PC-3 (cell line): ENCODE measurements around the gene NDUFA13. TPM values are rescaled to one million over a fixed set of nuclear protein-coding genes. Genes with fewer than 3 reads are reported as not detected.

ENCODE experiments used
- ATAC-seq: fragments of 200-7000 bp; cut with Tn5 transposase; 2 replicates; pipeline ENCODE4 v1.9.1; 2020; ENCODE audit warnings: mild to moderate bottlenecking, moderate library complexity
- BruUV-seq: library from RNA; stranded (reverse); fragments of 400-500 nt; replicated peaks from 2 replicates; lab custom pipeline; 2021; lab: Mats Ljungman, UMichigan
- CTCF ChIA-PET: fragments of 300-600 bp; sonication (Branson Sonifier 250); formaldehyde crosslinking; loops from one replicate; lab custom pipeline; 2022; ENCODE audit warnings: antibody characterized with exemption; lab: Charles Lee
- POLR2A ChIA-PET: fragments of 300-600 bp; sonication (Branson Sonifier 250); formaldehyde crosslinking; loops from one replicate; lab custom pipeline; 2022; ENCODE audit warnings: antibody characterized with exemption; ENCODE audit not compliant: unreplicated experiment; lab: Charles Lee
- DNase-seq: peaks from one replicate; pipeline ENCODE4 v3.0.0-alpha.2; 2015
- H2AFZ ChIP-seq: fragments of 300-600 bp; sonication (generic); 2 replicates; pipeline ENCODE4 v1.6.0; 2016; ENCODE audit warnings: antibody characterized with exemption, low read length
- H3F3A ChIP-seq: fragments of 300-600 bp; sonication (generic); one replicate; pipeline ENCODE4 v1.6.0; 2017; ENCODE audit warnings: antibody characterized with exemption, low read length, control low read depth, mild to moderate bottlenecking; ENCODE audit not compliant: unreplicated experiment
- H3K27ac ChIP-seq: fragments of 300-600 bp; sonication (generic); 2 replicates; pipeline ENCODE4 v1.5.1; 2016; ENCODE audit warnings: mild to moderate bottlenecking, low read length
- H3K27me3 ChIP-seq: fragments of 300-600 bp; sonication (generic); 2 replicates; pipeline ENCODE4 v1.6.1; 2016; ENCODE audit warnings: low read length, mixed read lengths
- H3K36me3 ChIP-seq: fragments of 300-600 bp; sonication (generic); 2 replicates; pipeline ENCODE4 v1.6.1; 2016; ENCODE audit warnings: low read depth, mixed run types, low read length, mixed read lengths
- H3K4me1 ChIP-seq: fragments of 300-600 bp; sonication (generic); 2 replicates; pipeline ENCODE4 v1.5.1; 2016; ENCODE audit warnings: low read length; ENCODE audit not compliant: insufficient read depth
- H3K4me2 ChIP-seq: fragments of 300-600 bp; sonication (generic); 2 replicates; pipeline ENCODE4 v1.6.0; 2016; ENCODE audit warnings: low read length
- H3K4me3 ChIP-seq: fragments of 300-600 bp; sonication (generic); 2 replicates; pipeline ENCODE4 v1.5.1; 2016; ENCODE audit warnings: mild to moderate bottlenecking, low read length, mixed read lengths
- H3K79me2 ChIP-seq: fragments of 300-600 bp; sonication (generic); 2 replicates; pipeline ENCODE4 v1.6.1; 2017; ENCODE audit warnings: low read length, mixed read lengths
- H3K9ac ChIP-seq: fragments of 300-600 bp; sonication (generic); 2 replicates; pipeline ENCODE4 v1.6.0; 2016; ENCODE audit warnings: mild to moderate bottlenecking, low read length
- H3K9me2 ChIP-seq: fragments of 300-600 bp; sonication (generic); replicated peaks from 2 replicates; pipeline ENCODE4 v1.6.1; 2016; ENCODE audit warnings: mixed run types, low read length, mixed read lengths
- H3K9me3 ChIP-seq: fragments of 300-600 bp; sonication (generic); 2 replicates; pipeline ENCODE4 v1.6.1; 2016; ENCODE audit warnings: low read length, mixed read lengths
- H4K20me1 ChIP-seq: fragments of 300-600 bp; sonication (generic); 2 replicates; pipeline ENCODE4 v1.6.1; 2016; ENCODE audit warnings: low read length, mixed read lengths
- CTCF ChIP-seq: fragments of 300-600 bp; sonication (generic); conservative IDR thresholded peaks from 2 replicates; pipeline ENCODE4 v1.5.1; 2017; ENCODE audit warnings: antibody characterized with exemption, low read depth, mild to moderate bottlenecking, low read length
- EZH2 ChIP-seq: fragments of 300-600 bp; sonication (generic); IDR thresholded peaks from one replicate; pipeline ENCODE4 v1.6.1; 2017; ENCODE audit warnings: antibody characterized with exemption, mild to moderate bottlenecking, low read length; ENCODE audit not compliant: unreplicated experiment
- EZH2phosphoT487 ChIP-seq: fragments of 300-600 bp; sonication (generic); IDR thresholded peaks from 2 replicates; pipeline ENCODE4 v1.6.1; 2018; ENCODE audit warnings: mild to moderate bottlenecking, antibody characterized with exemption, low read length, borderline replicate concordance
- intact Hi-C: fragments of 100-400 bp; cut with micrococcal nuclease; formaldehyde crosslinking; loops from 2 replicates; pipeline ENCODE4 v1.9.0; 2023
- total RNA-seq: library from RNA; depleted of rRNA; stranded (reverse); fragments of >200 nt; gene quantifications from 2 replicates; pipeline ENCODE4 v1.2.3, GENCODE V29; 2014

NDUFA13 gene
- total RNA-seq, 1 experiment from 2014 or later = 481 TPM

GRCh38 chr19:19543101-19543500 lies 27.1 kb downstream of the NDUFA13 start:
- DNase-seq = no peak
- H3F3A ChIP-seq = no peaks in the 10 kb centered on the region
- no peak overlapping the region for H2AFZ ChIP-seq
- H3K9me2 ChIP-seq = no peaks in the 10 kb centered on the region
- H3K27ac ChIP-seq = no peak overlapping the region
- H3K4me2 ChIP-seq = no peak overlapping the region
- ATAC-seq = no peak
- no peak overlapping the region for H3K9ac ChIP-seq
- H3K4me1 ChIP-seq = peaks cover 9% of the 10 kb centered on the region; the same call in 1 of the 2 replicates
- no peaks in the 10 kb centered on the region for H3K9me3 ChIP-seq
- H4K20me1 ChIP-seq = no peaks in the 10 kb centered on the region
- BruUV-seq = no TSS peak
- H3K36me3 ChIP-seq = no peaks in the 10 kb centered on the region
- no peak overlapping the region for H3K4me3 ChIP-seq
- ChIA-PET POLR2A (no interaction called here), CTCF (interaction anchor here (0.5 kb wide), 1 partner anchor 70 kb away, joined by 5 read pairs; no protein-coding TSS in a partner anchor)
- no peaks in the 10 kb centered on the region for H3K79me2 ChIP-seq
- TF ChIP-seq CTCF (no peak), EZH2phosphoT487 (no peak), EZH2 (no peak)
- H3K27me3 ChIP-seq = no peaks in the 10 kb centered on the region
- intact Hi-C loops = no loop called here

- CTCF ChIA-PET = interaction anchor here (0.5 kb wide), 1 partner anchor 70 kb away, joined by 5 read pairs; no protein-coding TSS in a partner anchor
- ATAC-seq (no peak), DNase-seq (no peak)
- H3K9me3 ChIP-seq = no peaks in the 10 kb centered on the region
- no peak overlapping the region for H3K4me2 ChIP-seq
- no peak overlapping the region for H3K9ac ChIP-seq
- no peak overlapping the region for H2AFZ ChIP-seq
- H3K9me2 ChIP-seq = no peaks in the 10 kb centered on the region
- no peaks in the 10 kb centered on the region for H3F3A ChIP-seq
- H3K4me1 ChIP-seq = peaks cover 5% of the 10 kb centered on the region; the same call in 1 of the 2 replicates
- no TSS peak for BruUV-seq
- no peak overlapping the region for H3K4me3 ChIP-seq
- POLR2A ChIA-PET = no interaction called here
- H3K27ac ChIP-seq = no peak overlapping the region
- TF ChIP-seq EZH2 (no peak), CTCF (no peak), EZH2phosphoT487 (no peak)
- H3K79me2 ChIP-seq = no peaks in the 10 kb centered on the region
- H4K20me1 ChIP-seq = no peaks in the 10 kb centered on the region
- H3K36me3 ChIP-seq = no peaks in the 10 kb centered on the region
- intact Hi-C loops = no loop called here
- H3K27me3 ChIP-seq = no peaks in the 10 kb centered on the region
These were observed 27.6 kb downstream of the NDUFA13 start for GRCh38 chr19:19543640-19544039.

- H2AFZ ChIP-seq = no peak overlapping the region
- H3K36me3 ChIP-seq = no peaks in the 10 kb centered on the region
- no peaks in the 10 kb centered on the region for H3K27me3 ChIP-seq
- ATAC-seq = no peak
- no peak overlapping the region for H3K4me2 ChIP-seq
- no TSS peak for BruUV-seq
- no peaks in the 10 kb centered on the region for H3F3A ChIP-seq
- CTCF ChIA-PET = no interaction called here
- H3K9me2 ChIP-seq = no peaks in the 10 kb centered on the region
- H3K4me3 ChIP-seq = no peak overlapping the region
- intact Hi-C loops = no loop called here
- no peak for TF ChIP-seq EZH2
- no peak for TF ChIP-seq CTCF
- TF ChIP-seq EZH2phosphoT487 = no peak
- no peaks in the 10 kb centered on the region for H3K79me2 ChIP-seq
- no peaks in the 10 kb centered on the region for H3K9me3 ChIP-seq
- DNase-seq = no peak
- H3K9ac ChIP-seq = no peak overlapping the region
- peaks cover 5% of the 10 kb centered on the region; the same call in 1 of the 2 replicates for H3K4me1 ChIP-seq
- H3K27ac ChIP-seq = no peak overlapping the region
- H4K20me1 ChIP-seq = no peaks in the 10 kb centered on the region
- POLR2A ChIA-PET = no interaction called here
These were observed 28.4 kb downstream of the NDUFA13 start for GRCh38 chr19:19544257-19544953.
